GM21515 (cell line): ENCODE data around the gene PPARGC1A.

Experiments used
- ATAC-seq: cut with Tn5 transposase; IDR thresholded peaks from one replicate; pipeline ENCODE4 v1.9.1; 2021; ENCODE audit not compliant: unreplicated experiment

The PPARGC1A gene

GRCh38 chr4:23844961-23845360 is 44.9 kb downstream of the PPARGC1A start:
- ATAC-seq: no peak

GRCh38 chr4:23839279-23839678 is 50.6 kb downstream of the PPARGC1A start:
- ATAC-seq: no peak

- ATAC-seq: no peak
Measured at GRCh38 chr4:23838607-23839006, 51.2 kb downstream of the PPARGC1A start.

- no peak for ATAC-seq
Measured at GRCh38 chr4:23838131-23838530, 51.7 kb downstream of the PPARGC1A start.

- ATAC-seq: no peak
Measured at GRCh38 chr4:23837371-23837770, 52.5 kb downstream of the PPARGC1A start.

- ATAC-seq: no peak
Measured at GRCh38 chr4:23835774-23836478, 53.9 kb downstream of the PPARGC1A start.

- ATAC-seq: no peak
Measured at GRCh38 chr4:23828779-23829178, 61.1 kb downstream of the PPARGC1A start.

- ATAC-seq: no peak
Measured at GRCh38 chr4:23828020-23828715, 61.7 kb downstream of the PPARGC1A start.

- ATAC-seq: no peak
Measured at GRCh38 chr4:23822181-23822580, 67.7 kb downstream of the PPARGC1A start.

- no peak for ATAC-seq
Measured at GRCh38 chr4:23819041-23819511, 70.8 kb downstream of the PPARGC1A start.

- no peak for ATAC-seq
Measured at GRCh38 chr4:23818097-23818885, 71.6 kb downstream of the PPARGC1A start.

- ATAC-seq: no peak
Measured at GRCh38 chr4:23814996-23815660, 74.7 kb downstream of the PPARGC1A start.

- ATAC-seq: no peak
Measured at GRCh38 chr4:23814587-23814986, 75.3 kb downstream of the PPARGC1A start.

GRCh38 chr4:23811161-23811560 is 78.7 kb downstream of the PPARGC1A start:
- ATAC-seq: no peak

- no peak for ATAC-seq
Measured at GRCh38 chr4:23805450-23805851, 84.4 kb downstream of the PPARGC1A start.

GRCh38 chr4:23789762-23790161 is 100.1 kb downstream of the PPARGC1A start:
- ATAC-seq: no peak

GRCh38 chr4:23788460-23788859 is 101.4 kb downstream of the PPARGC1A start:
- ATAC-seq: no peak

- no peak for ATAC-seq
Measured at GRCh38 chr4:23788027-23788426, 101.8 kb downstream of the PPARGC1A start.

- no peak for ATAC-seq
Measured at GRCh38 chr4:23782778-23783437, 106.9 kb downstream of the PPARGC1A start.

- ATAC-seq: no peak
Measured at GRCh38 chr4:23779839-23780238, 110.0 kb downstream of the PPARGC1A start.

GRCh38 chr4:23779422-23779821 is 110.4 kb downstream of the PPARGC1A start:
- no peak for ATAC-seq
